Measurements from ENCODE around the gene ZNF362.
"Not testable (repeated sequence)": the region's sequence is repeated elsewhere in the genome, so short reads cannot be mapped to it uniquely, and the experiment has no call there.

The ZNF362 gene

DNA sequence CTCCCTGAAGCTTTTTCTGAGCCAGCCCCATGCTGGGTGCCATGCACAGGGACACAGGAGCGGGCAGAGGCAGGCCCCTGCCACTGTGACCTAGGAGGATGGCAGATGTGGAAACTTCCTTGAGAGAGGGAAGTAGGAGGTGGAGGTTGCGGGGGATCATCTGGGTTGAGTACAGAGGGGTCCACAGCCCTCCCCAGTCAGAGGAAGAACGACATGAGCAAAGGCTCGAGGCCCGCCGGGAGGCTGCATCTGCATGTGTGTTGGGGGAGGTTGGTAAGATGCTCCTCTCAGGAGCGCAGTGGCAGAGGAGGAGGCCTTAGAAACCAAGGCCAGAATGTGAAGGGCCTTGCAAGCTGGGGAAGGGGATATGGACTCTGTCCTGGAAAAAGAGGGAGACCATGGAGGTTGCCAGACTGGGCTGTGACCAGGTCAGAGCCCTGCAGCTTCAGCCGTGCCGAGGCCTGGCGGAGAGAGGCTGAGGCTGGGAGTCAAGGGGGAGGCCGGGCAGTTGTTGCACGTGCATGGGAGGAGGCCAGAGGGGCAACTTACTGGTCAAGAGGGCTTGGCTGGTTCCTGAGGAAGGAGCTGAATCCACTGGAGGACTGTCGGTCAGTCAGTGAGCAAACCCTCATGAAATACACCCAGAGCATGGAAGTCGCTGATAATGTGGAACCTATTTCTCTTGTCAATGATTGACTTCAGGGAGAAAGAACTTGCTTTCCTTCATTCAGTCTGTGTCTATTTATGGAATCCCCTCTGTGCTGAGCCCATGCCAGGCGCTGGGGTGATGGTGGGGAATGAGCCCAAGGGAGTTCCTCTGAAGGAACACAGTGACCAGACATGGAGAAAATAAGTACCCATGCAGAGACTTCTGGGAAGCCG, 32.9 kb downstream of the ZNF362 start:
- no peak for DNase-seq (ENCODE audit: low read depth, low spot score)
- TF ChIP-seq, protein P1, sequence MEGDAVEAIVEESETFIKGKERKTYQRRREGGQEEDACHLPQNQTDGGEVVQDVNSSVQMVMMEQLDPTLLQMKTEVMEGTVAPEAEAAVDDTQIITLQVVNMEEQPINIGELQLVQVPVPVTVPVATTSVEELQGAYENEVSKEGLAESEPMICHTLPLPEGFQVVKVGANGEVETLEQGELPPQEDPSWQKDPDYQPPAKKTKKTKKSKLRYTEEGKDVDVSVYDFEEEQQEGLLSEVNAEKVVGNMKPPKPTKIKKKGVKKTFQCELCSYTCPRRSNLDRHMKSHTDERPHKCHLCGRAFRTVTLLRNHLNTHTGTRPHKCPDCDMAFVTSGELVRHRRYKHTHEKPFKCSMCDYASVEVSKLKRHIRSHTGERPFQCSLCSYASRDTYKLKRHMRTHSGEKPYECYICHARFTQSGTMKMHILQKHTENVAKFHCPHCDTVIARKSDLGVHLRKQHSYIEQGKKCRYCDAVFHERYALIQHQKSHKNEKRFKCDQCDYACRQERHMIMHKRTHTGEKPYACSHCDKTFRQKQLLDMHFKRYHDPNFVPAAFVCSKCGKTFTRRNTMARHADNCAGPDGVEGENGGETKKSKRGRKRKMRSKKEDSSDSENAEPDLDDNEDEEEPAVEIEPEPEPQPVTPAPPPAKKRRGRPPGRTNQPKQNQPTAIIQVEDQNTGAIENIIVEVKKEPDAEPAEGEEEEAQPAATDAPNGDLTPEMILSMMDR (IDR thresholded peaks at IDR 0.05; ENCODE audit: low read depth, low read length), result no peak
- in situ Hi-C loops (cut with HindIII; ENCODE audit: low sequenced_read_pairs), result no loop called here
- no peak overlapping the region for H3K4me3 ChIP-seq (ENCODE audit: low read depth, low read length)

DNA sequence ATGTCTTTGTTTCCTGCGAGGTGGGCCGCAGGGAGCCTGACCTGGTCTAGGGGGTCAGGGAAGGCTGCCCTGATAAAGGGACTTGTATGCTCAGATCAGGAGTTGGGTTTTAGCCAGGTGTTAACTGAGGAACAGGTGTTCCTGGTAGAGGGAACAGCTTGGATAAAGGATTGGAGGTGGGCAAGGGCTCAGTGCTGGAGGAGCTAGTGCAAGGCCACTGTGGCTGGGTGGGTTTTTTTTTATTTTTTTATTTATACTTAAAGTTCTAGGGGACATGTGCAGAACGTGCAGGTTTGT, 33.5 kb downstream of the ZNF362 start:
- in situ Hi-C loops (cut with HindIII; ENCODE audit: low sequenced_read_pairs), result no loop called here
- H3K4me3 ChIP-seq (ENCODE audit: low read depth, low read length), result no peak overlapping the region
- TF ChIP-seq, protein P1 (IDR thresholded peaks at IDR 0.05; ENCODE audit: low read depth, low read length), result no peak
- DNase-seq (ENCODE audit: low read depth, low spot score), result no peak

DNA sequence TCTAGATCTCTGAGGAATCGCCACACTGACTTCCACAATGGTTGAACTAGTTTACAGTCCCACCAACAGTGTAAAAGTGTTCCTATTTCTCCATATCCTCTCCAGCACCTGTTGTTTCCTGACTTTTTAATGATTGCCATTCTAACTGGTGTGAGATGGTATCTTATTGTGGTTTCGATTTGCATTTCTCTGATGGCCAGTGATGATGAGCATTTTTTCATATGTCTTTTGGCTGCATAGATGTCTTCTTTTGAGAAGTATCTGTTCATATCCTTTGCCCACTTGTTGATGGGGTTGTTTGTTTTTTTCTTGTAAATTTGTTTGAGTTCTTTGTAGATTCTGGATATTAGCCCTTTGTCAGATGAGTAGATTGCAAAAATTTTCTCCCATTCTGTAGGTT, 34.3 kb downstream of the ZNF362 start:
- DNase-seq (ENCODE audit: low read depth, low spot score); in situ Hi-C loops (cut with HindIII; ENCODE audit: low sequenced_read_pairs); H3K4me3 ChIP-seq (ENCODE audit: low read depth, low read length): not testable (repeated sequence)

DNA sequence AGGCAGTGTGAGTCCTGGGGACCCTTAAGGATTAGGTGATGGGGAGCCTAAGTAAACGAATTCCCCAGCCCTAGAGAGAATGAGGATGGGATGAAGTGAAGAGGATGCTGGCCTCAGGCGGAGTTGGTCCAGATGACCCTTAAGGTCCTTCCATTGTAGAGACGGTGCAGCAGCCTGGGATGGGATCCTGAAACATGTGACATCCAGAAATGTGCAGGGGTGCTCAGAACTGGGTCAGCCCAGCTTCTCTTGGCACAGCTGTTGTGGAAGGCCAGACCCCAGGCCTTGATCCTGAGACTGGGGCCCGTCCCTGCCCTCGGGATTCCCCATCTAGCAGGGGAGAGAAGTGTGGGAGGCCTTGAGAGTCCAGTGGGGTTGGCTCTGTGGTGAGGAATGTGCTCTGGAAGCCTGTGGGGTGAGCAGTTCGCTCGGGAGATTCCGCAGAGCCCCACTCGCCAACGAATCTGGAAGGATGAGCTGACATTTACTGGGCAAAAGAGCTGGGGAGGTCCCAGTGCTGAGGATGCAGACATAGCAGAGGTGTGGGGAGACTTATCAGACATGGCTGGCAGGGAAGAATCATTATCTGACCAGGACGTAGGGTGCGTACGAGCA, 36.5 kb downstream of the ZNF362 start:
- DNase-seq (ENCODE audit: low read depth, low spot score), result no peak
- no peak overlapping the region for H3K4me3 ChIP-seq (ENCODE audit: low read depth, low read length)
- TF ChIP-seq, protein P1 (IDR thresholded peaks at IDR 0.05; ENCODE audit: low read depth, low read length), result no peak
- in situ Hi-C loops (cut with HindIII; ENCODE audit: low sequenced_read_pairs), result no loop called here

DNA sequence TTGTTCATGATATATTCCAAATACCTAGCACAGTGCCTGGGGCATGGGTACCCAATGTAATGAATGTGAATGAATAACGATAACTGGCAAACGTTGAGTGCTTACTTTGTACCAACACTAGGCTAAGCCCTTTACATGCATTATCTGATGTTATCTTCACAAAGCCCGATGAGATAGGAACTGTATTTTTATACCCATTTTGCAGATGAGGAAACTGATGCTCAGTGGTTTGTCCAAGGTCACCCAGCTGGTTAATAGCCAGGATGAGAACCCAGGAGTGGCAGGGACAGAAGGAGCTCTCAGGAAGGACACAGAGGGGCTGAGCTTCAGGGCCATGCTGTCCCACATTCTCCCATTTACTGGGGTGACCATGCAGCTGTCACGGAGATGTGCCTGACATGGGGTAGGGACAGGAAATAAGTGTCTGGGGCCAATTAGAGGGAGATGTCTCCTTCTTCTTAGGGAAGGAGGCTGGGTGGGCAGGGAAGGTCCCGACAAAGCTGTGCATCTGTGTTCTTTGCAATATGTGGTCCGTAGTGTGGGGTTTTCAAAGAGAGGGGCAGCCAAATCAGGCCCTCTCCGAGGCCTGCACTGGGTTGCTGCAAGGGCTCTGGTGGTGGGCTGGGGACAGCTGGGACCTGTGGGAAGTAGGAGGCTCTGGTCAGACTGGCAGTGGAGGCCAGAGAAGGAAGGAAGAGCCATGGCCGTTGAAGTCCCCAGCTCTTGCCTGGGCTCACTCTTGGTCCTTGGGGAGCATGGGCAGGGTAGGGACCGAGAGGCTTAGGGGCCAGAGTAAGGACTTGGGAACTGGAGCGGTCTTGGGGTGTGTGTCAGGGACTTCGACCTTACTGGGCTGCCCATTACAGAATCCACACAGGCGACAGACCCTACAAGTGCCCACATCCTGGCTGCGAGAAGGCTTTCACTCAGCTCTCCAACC, 38.0 kb downstream of the ZNF362 start:
- in situ Hi-C loops (cut with HindIII; ENCODE audit: low sequenced_read_pairs), result no loop called here
- TF ChIP-seq, protein P1 (IDR thresholded peaks at IDR 0.05; ENCODE audit: low read depth, low read length), result no peak
- no peak overlapping the region for H3K4me3 ChIP-seq (ENCODE audit: low read depth, low read length)
- no peak for DNase-seq (ENCODE audit: low read depth, low spot score)

DNA sequence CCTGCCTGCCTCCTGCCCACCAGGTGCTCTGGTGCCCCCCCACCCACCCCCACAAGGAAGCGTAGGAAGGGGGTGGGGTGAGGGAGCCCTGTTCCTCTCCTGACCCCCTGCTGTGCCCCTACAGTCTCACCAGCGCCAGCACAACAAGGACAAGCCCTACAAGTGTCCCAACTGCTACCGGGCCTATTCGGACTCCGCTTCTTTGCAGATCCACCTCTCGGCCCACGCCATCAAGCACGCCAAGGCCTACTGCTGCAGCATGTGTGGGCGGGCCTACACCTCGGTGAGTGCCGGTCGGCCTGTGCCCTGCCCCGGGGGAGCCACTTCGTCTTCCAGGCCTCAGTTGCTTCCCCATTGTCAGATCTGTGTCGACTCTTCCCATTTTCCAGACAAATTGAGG, 38.7 kb downstream of the ZNF362 start:
- H3K4me3 ChIP-seq (ENCODE audit: low read depth, low read length), result no peak overlapping the region
- DNase-seq (ENCODE audit: low read depth, low spot score), result no peak
- in situ Hi-C loops (cut with HindIII; ENCODE audit: low sequenced_read_pairs), result no loop called here
- TF ChIP-seq, protein P1 (IDR thresholded peaks at IDR 0.05; ENCODE audit: low read depth, low read length), result no peak
